NCI-H2029 (cell line): ENCODE results near the gene PIP5K1B.

Experiments used
- DNase-seq: peaks from one replicate; lab custom pipeline; 2025; lab: John Stamatoyannopoulos, UW

The PIP5K1B gene

GRCh38 chr9:68775003-68775730 is 70.1 kb downstream of the PIP5K1B start:
- no peak for DNase-seq

- DNase-seq, result no peak
These were observed 72.2 kb downstream of the PIP5K1B start for GRCh38 chr9:68777070-68777763.

- DNase-seq, result no peak
These were observed 73.6 kb downstream of the PIP5K1B start for GRCh38 chr9:68778635-68779034.

GRCh38 chr9:68779558-68780379 is 74.7 kb downstream of the PIP5K1B start:
- DNase-seq, result peak; percentile 93

GRCh38 chr9:68780380-68780712 is 75.3 kb downstream of the PIP5K1B start:
- no peak for DNase-seq

GRCh38 chr9:68780720-68781119 is 75.7 kb downstream of the PIP5K1B start:
- no peak for DNase-seq

GRCh38 chr9:68781928-68782327 is 76.9 kb downstream of the PIP5K1B start:
- DNase-seq, result no peak

- DNase-seq, result no peak
These were observed 77.5 kb downstream of the PIP5K1B start for GRCh38 chr9:68782546-68782945.

GRCh38 chr9:68785965-68786364 is 80.9 kb downstream of the PIP5K1B start:
- DNase-seq, result no peak

GRCh38 chr9:68791169-68791568 is 86.1 kb downstream of the PIP5K1B start:
- DNase-seq, result no peak

GRCh38 chr9:68793605-68794343 is 88.7 kb downstream of the PIP5K1B start:
- DNase-seq, result no peak

- DNase-seq, result no peak
These were observed 89.9 kb downstream of the PIP5K1B start for GRCh38 chr9:68794898-68795297.

GRCh38 chr9:68795411-68795810 is 90.4 kb downstream of the PIP5K1B start:
- no peak for DNase-seq

- DNase-seq, result no peak
These were observed 92.1 kb downstream of the PIP5K1B start for GRCh38 chr9:68797116-68797515.

- no peak for DNase-seq
These were observed 93.4 kb downstream of the PIP5K1B start for GRCh38 chr9:68798423-68798822.

GRCh38 chr9:68800836-68801235 is 95.8 kb downstream of the PIP5K1B start:
- DNase-seq, result no peak

GRCh38 chr9:68802525-68803015 is 97.5 kb downstream of the PIP5K1B start:
- DNase-seq, result no peak

GRCh38 chr9:68804911-68805889 is 100.2 kb downstream of the PIP5K1B start:
- peak; percentile 30 for DNase-seq

- DNase-seq, result no peak
These were observed 101.0 kb downstream of the PIP5K1B start for GRCh38 chr9:68805890-68806517.

- peak; percentile 79 for DNase-seq
These were observed 103.4 kb downstream of the PIP5K1B start for GRCh38 chr9:68808338-68808890.
